Loucy (cell line): ENCODE results near the gene KDELR1.

ENCODE experiments used
- CTCF ChIP-seq: fragments of 200-600 bp; sonication (generic); conservative IDR thresholded peaks from 2 replicates; pipeline ENCODE4 v1.5.1; 2014; ENCODE audit warnings: mild to moderate bottlenecking, antibody characterized with exemption, low read length
- EZH2phosphoT487 ChIP-seq: fragments of 200-600 bp; IDR thresholded peaks from 2 replicates; pipeline ENCODE4 v1.6.1; 2018; ENCODE audit warnings: antibody characterized with exemption, mild to moderate bottlenecking, moderate library complexity, borderline replicate concordance

DNA sequence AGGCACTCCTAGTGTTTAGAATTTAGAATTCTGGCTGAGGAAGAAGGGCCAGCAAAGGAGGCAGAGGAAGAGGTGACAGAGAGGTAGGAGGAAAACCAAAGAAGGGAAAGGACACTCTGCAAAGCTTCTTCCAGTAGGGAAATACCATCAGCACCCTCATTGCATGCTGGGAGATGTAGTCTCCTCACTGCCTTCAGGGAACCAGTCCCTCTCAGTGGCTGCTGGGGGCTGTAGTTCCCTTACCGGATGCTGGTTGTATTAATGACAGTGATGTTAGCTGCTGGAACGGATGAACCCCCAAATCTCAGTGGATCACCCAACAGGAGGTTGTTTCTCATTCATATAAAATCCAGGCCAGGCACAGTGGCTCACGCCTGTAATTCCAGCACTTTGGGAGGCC lies 12.3 kb upstream of the KDELR1 start:
- TF ChIP-seq CTCF (no peak), EZH2phosphoT487 (no peak)
